K562 (cell line): ENCODE data around the gene HMBS. TPM values are rescaled to one million over a fixed set of nuclear protein-coding genes. Genes with fewer than 3 reads are reported as not detected.

Experiments
- ARHGAP35 ChIP-seq: fragments of 450-650 bp; IDR thresholded peaks from 2 replicates; pipeline ENCODE4 v1.6.1; 2018; ENCODE audit not compliant: partially characterized antibody
- CBFA2T2 ChIP-seq: fragments of 450-650 bp; conservative IDR thresholded peaks from 2 replicates; pipeline ENCODE4 v1.6.1; 2017; ENCODE audit warnings: mild to moderate bottlenecking
- CBFA2T3 ChIP-seq: fragments of 450-650 bp; IDR thresholded peaks from 2 replicates; pipeline ENCODE4 v1.6.1; 2017
- CGGBP1 ChIP-seq: fragments of 250-450 bp; sonication (Bioruptor Pico); IDR thresholded peaks from 2 replicates; pipeline ENCODE4 v1.9.0; 2021; ENCODE audit warnings: mild to moderate bottlenecking
- ETV1 ChIP-seq: fragments of 450-650 bp; conservative IDR thresholded peaks from 2 replicates; pipeline ENCODE4 v1.6.1; 2016; ENCODE audit warnings: missing genetic modification characterization, control low read depth, low read depth, missing compliant biosample characterization
- GATAD2B ChIP-seq: fragments of 450-650 bp; IDR thresholded peaks from 2 replicates; pipeline ENCODE4 v1.6.1; 2017; ENCODE audit warnings: mild to moderate bottlenecking, borderline replicate concordance
- HOXB6 ChIP-seq: fragments of 250-450 bp; sonication (Bioruptor Pico); IDR thresholded peaks from 2 replicates; pipeline ENCODE4 v1.5.1; 2022; ENCODE audit warnings: mild to moderate bottlenecking, borderline replicate concordance
- LARP7 ChIP-seq: fragments of 450-650 bp; IDR thresholded peaks from 2 replicates; pipeline ENCODE4 v1.6.1; 2016
- MCM2 ChIP-seq: fragments of 450-650 bp; IDR thresholded peaks from 2 replicates; pipeline ENCODE4 v1.6.1; 2017; ENCODE audit warnings: low read depth, mild to moderate bottlenecking
- MEIS2 ChIP-seq: fragments of 450-650 bp; IDR thresholded peaks from 2 replicates; pipeline ENCODE4 v1.6.1; 2014; ENCODE audit warnings: mild to moderate bottlenecking; ENCODE audit not compliant: partially characterized antibody
- MTA2 ChIP-seq: fragments of 450-650 bp; IDR thresholded peaks from 2 replicates; pipeline ENCODE4 v1.6.1; 2016; ENCODE audit warnings: low read depth
- NR2C1 ChIP-seq, 2 experiments: fragments of 450-650 bp; IDR thresholded peaks; 2 replicates each; pipeline ENCODE4 v1.6.1; 2017; ENCODE audit warnings: mild to moderate bottlenecking in 2 of 2, antibody characterized with exemption in 1 of 2, inconsistent platforms in 1 of 2, missing compliant biosample characterization in 1 of 2, missing genetic modification characterization in 1 of 2
- RBM15 ChIP-seq: fragments of 200-400 bp; formaldehyde crosslinking; IDR thresholded peaks from 2 replicates; pipeline ENCODE4 v1.6.1; 2018; ENCODE audit warnings: mild to moderate bottlenecking, low read length, moderate library complexity; ENCODE audit not compliant: insufficient read depth
- RNF2 ChIP-seq: sonication (generic); IDR thresholded peaks from 2 replicates; pipeline ENCODE4 v1.6.1; 2016
- SFPQ ChIP-seq: fragments of 200-400 bp; formaldehyde crosslinking; IDR thresholded peaks from 2 replicates; pipeline ENCODE4 v1.6.1; 2017; ENCODE audit warnings: mild to moderate bottlenecking, low read depth, low read length, moderate library complexity
- STAT5A ChIP-seq: IDR thresholded peaks from 2 replicates; pipeline ENCODE4 v1.6.1; 2012; ENCODE audit warnings: low read length, inconsistent platforms, borderline replicate concordance
- TBP ChIP-seq: optimal IDR thresholded peaks from 2 replicates; pipeline ENCODE3; 2011; ENCODE audit warnings: low read depth, low read length, improper control_type of control experiment
- ZBTB26 ChIP-seq: fragments of 450-650 bp; formaldehyde crosslinking; IDR thresholded peaks from 2 replicates; pipeline ENCODE4 v1.4.0; 2022; ENCODE audit warnings: missing genetic modification characterization
- ZFX ChIP-seq: sonication (generic); formaldehyde crosslinking; IDR thresholded peaks from 2 replicates; pipeline ENCODE4 v1.8.0; 2022; ENCODE audit warnings: mild to moderate bottlenecking, missing genetic modification reagents, moderate library complexity
- ZKSCAN1 ChIP-seq: fragments of 150-350 bp; IDR thresholded peaks from 2 replicates; pipeline ENCODE4 v1.6.1; 2016; ENCODE audit warnings: low read depth, low read length
- ZNF121 ChIP-seq: sonication (generic); formaldehyde crosslinking; conservative IDR thresholded peaks from 2 replicates; pipeline ENCODE4 v1.8.0; 2022; ENCODE audit warnings: missing genetic modification reagents
- ZNF184 ChIP-seq: sonication (generic); formaldehyde crosslinking; IDR thresholded peaks from 2 replicates; pipeline ENCODE4 v1.5.0; 2020; ENCODE audit warnings: missing genetic modification reagents
- polyA plus RNA-seq, 8 experiments: library from polyadenylated mRNA; depleted of rRNA in 4 of 8; stranded (reverse) in 5 of 8; unstranded in 3 of 8; fragments of >200 nt; fragmentation: Nextera tagmentation in 2 of 8; fragmentation: Illumina TruSeq in 1 of 8; extraction: Ambion mirVana in 2 of 8; extraction: Trizol in 1 of 8; gene quantifications; 2 replicates each; pipeline versions ENCODE4 v1.2.1 to v1.2.3, GENCODE V29; 2011 to 2014; ENCODE audit warnings: inconsistent platforms in 1 of 8, missing spikeins in 1 of 8
- total RNA-seq, 7 experiments: library from RNA; depleted of rRNA in 6 of 7; stranded (reverse); fragments of >200 nt in 6 of 7; fragmentation: Illumina TruSeq in 2 of 7; extraction: Trizol in 2 of 7; gene quantifications; 2 replicates each; pipeline versions ENCODE4 v1.2.1 to v1.2.3, GENCODE V29; 2011 to 2021; ENCODE audit warnings: low replicate concordance in 1 of 7
- TF ChIP-seq, protein P1 (sequence below): fragments of 250-450 bp; sonication (Bioruptor Pico); IDR thresholded peaks from 2 replicates; pipeline ENCODE4 v1.5.1; 2021; ENCODE audit warnings: mild to moderate bottlenecking

HMBS gene
- total and polyA plus RNA-seq, 9 of the 15 experiments (the other 6 are each of a cell fraction or from before 2014, with no cell fraction given), result 56.9 to 385 (median 286) TPM

- TF ChIP-seq CBFA2T3, result no peak
- no peak for TF ChIP-seq ZNF121
- TF ChIP-seq NR2C1 (IDR thresholded peaks at IDR 0.05), result no peak
- no peak for TF ChIP-seq NR2C1 (tag; IDR thresholded peaks at IDR 0.05)
- TF ChIP-seq MEIS2, result no peak
- no peak for TF ChIP-seq MCM2
- no peak for TF ChIP-seq RNF2
- TF ChIP-seq CGGBP1 (CRISPR knock-in tag), result no peak
- TF ChIP-seq CBFA2T2, result no peak
- no peak for TF ChIP-seq SFPQ
- TF ChIP-seq MTA2, result no peak
- no peak; the same call in 1 of the 2 replicates for TF ChIP-seq ZFX (CRISPR knock-in tag)
- TF ChIP-seq, protein P1, sequence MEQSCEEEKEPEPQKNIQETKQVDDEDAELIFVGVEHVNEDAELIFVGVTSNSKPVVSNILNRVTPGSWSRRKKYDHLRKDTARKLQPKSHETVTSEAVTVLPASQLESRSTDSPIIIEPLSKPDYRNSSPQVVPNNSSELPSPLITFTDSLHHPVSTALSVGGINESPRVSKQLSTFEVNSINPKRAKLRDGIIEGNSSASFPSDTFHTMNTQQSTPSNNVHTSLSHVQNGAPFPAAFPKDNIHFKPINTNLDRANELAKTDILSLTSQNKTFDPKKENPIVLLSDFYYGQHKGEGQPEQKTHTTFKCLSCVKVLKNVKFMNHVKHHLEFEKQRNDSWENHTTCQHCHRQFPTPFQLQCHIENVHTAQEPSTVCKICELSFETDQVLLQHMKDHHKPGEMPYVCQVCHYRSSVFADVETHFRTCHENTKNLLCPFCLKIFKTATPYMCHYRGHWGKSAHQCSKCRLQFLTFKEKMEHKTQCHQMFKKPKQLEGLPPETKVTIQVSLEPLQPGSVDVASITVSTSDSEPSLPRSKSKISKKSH (CRISPR knock-in tag), result no peak
- no peak for TF ChIP-seq ZKSCAN1
- no peak for TF ChIP-seq ARHGAP35
- TF ChIP-seq RBM15, result no peak
- no peak for TF ChIP-seq LARP7
- TF ChIP-seq GATAD2B, result 0 out of 2 replicates have a peak, but pooled peaks have one; percentile 66
- TF ChIP-seq ETV1, result no peak
- TF ChIP-seq HOXB6 (CRISPR knock-in tag), result no peak
- no peak for TF ChIP-seq ZBTB26 (CRISPR knock-in tag)
- TF ChIP-seq STAT5A, result no peak
- TF ChIP-seq TBP, result no peak
- no peak for TF ChIP-seq ZNF184
These were observed 23.0 kb downstream of the HMBS start (continued) for GRCh38 chr11:119107538-119108145.
